HCT116 (cell line): ENCODE data around the gene MDFIC. TPM values are rescaled to one million over a fixed set of nuclear protein-coding genes. Genes with fewer than 3 reads are reported as not detected.

Source experiments
- ATAC-seq: fragments of 200-7000 bp; cut with Tn5 transposase; 2 replicates; pipeline ENCODE4 v1.9.1; 2020; ENCODE audit warnings: mild to moderate bottlenecking, moderate library complexity
- BruUV-seq: library from RNA; stranded (reverse); fragments of 400-500 nt; replicated peaks from 2 replicates; lab custom pipeline; 2021; lab: Mats Ljungman, UMichigan
- CTCF ChIA-PET: fragments of 300-600 bp; sonication (Branson Sonifier 250); formaldehyde crosslinking; loops from one replicate; lab custom pipeline; 2021; ENCODE audit warnings: antibody characterized with exemption; lab: Charles Lee
- POLR2A ChIA-PET: fragments of 300-600, 350-600 bp; sonication (Branson Sonifier 250); formaldehyde crosslinking; loops from one replicate; lab custom pipeline; 2021; ENCODE audit warnings: antibody characterized with exemption; lab: Charles Lee
- RAD21 ChIA-PET, 2 experiments: fragments of 300-600 bp; sonication (Branson Sonifier 250); formaldehyde crosslinking; loops; one replicate each; lab custom pipeline; 2023; ENCODE audit warnings: low total read pairs in 2 of 2; ENCODE audit not compliant: uncharacterized antibody in 2 of 2, unreplicated experiment in 2 of 2, low non-redundant PET in 1 of 2; lab: Charles Lee
- DNase-seq: peaks from one replicate; pipeline ENCODE4 v3.0.0-alpha.2; 2010; ENCODE audit warnings: low read depth, low spot score
- H2AFZ ChIP-seq: fragments of 200-600 bp; shearing (Covaris generic), sonication (generic); 2 replicates; pipeline ENCODE4 v1.6.1; 2017; ENCODE audit warnings: low read depth, mixed run types, mixed read lengths, antibody characterized with exemption, low read length; ENCODE audit not compliant: poor library complexity, severe bottlenecking
- H3K27ac ChIP-seq: 2 replicates; pipeline ENCODE4 v1.5.1; 2012; ENCODE audit warnings: low read depth, low read length
- H3K27me3 ChIP-seq: fragments of 200-600 bp; sonication (generic); 2 replicates; pipeline ENCODE4 v1.6.1; 2016; ENCODE audit warnings: mixed run types, low read length, mixed read lengths; ENCODE audit not compliant: insufficient read depth
- H3K36me3 ChIP-seq, 2 experiments: fragments of 200-500 bp in 1 of 2; fragments of 200-600 bp in 1 of 2; sonication (Bioruptor generic) in 1 of 2; sonication (generic) in 1 of 2; 2 replicates each; pipeline versions ENCODE4 v1.5.1 to v1.6.1; 2014 to 2016; ENCODE audit warnings: low read length in 2 of 2, inconsistent platforms in 1 of 2, mixed read lengths in 1 of 2, mixed run types in 1 of 2; ENCODE audit not compliant: insufficient read depth in 2 of 2, control insufficient read depth in 1 of 2
- H3K4me1 ChIP-seq, 2 experiments: fragments of 200-600 bp in 1 of 2; sonication (generic) in 1 of 2; 2 replicates each; pipeline versions ENCODE4 v1.5.1 to v1.6.1; 2012 to 2017; ENCODE audit warnings: low read length in 2 of 2, inconsistent platforms in 1 of 2, mild to moderate bottlenecking in 1 of 2, mixed read lengths in 1 of 2, mixed run types in 1 of 2, moderate library complexity in 1 of 2; ENCODE audit not compliant: insufficient read depth in 2 of 2, control insufficient read depth in 1 of 2
- H3K4me2 ChIP-seq: fragments of 200-600 bp; sonication (generic); 2 replicates; pipeline ENCODE4 v1.6.1; 2017; ENCODE audit warnings: mixed run types, low read length, mixed read lengths
- H3K4me3 ChIP-seq, 2 experiments: fragments of 200-600 bp in 1 of 2; sonication (generic) in 1 of 2; replicated peaks in 1 of 2; 2 replicates each; pipeline ENCODE4 v1.5.1; 2011 to 2016; ENCODE audit warnings: low read length in 2 of 2, control low read depth in 1 of 2, low read depth in 1 of 2, mild to moderate bottlenecking in 1 of 2, mixed read lengths in 1 of 2, mixed run types in 1 of 2
- H3K79me2 ChIP-seq: fragments of 200-600 bp; sonication (generic); 2 replicates; pipeline ENCODE4 v1.6.1; 2017; ENCODE audit warnings: mild to moderate bottlenecking, mixed run types, low read length, moderate library complexity, mixed read lengths; ENCODE audit not compliant: insufficient read depth
- H3K9ac ChIP-seq: fragments of 200-600 bp; sonication (generic); 2 replicates; pipeline ENCODE4 v1.6.1; 2016; ENCODE audit warnings: low read length, mixed read lengths
- H3K9me2 ChIP-seq: fragments of 200-600 bp; sonication (generic), shearing (Covaris generic); 2 replicates; pipeline ENCODE4 v1.6.1; 2017; ENCODE audit warnings: mixed run types, mild to moderate bottlenecking, moderate library complexity; ENCODE audit not compliant: insufficient read depth
- H3K9me3 ChIP-seq, 2 experiments: fragments of 200-500 bp in 1 of 2; fragments of 200-600 bp in 1 of 2; sonication (Bioruptor generic) in 1 of 2; sonication (generic) in 1 of 2; 2 replicates each; pipeline ENCODE4 v1.6.1; 2014 to 2017; ENCODE audit warnings: low read length in 2 of 2, mixed read lengths in 2 of 2, inconsistent platforms in 1 of 2, low read depth in 1 of 2, mild to moderate bottlenecking in 1 of 2, mixed run types in 1 of 2, moderate library complexity in 1 of 2; ENCODE audit not compliant: control insufficient read depth in 1 of 2, insufficient read depth in 1 of 2
- H4K20me1 ChIP-seq: fragments of 200-600 bp; sonication (generic), shearing (Covaris generic); 2 replicates; pipeline ENCODE4 v1.6.1; 2017; ENCODE audit warnings: mixed run types, mild to moderate bottlenecking, moderate library complexity; ENCODE audit not compliant: insufficient read depth
- ELF1 ChIP-seq: IDR thresholded peaks from 2 replicates; pipeline ENCODE4 v1.6.1; 2012; ENCODE audit warnings: low read depth, borderline replicate concordance
- EZH2 ChIP-seq: fragments of 200-600 bp; sonication (generic); IDR thresholded peaks from 2 replicates; pipeline ENCODE4 v1.6.1; 2017; ENCODE audit warnings: antibody characterized with exemption, mixed run types
- EZH2phosphoT487 ChIP-seq: fragments of 200-600 bp; IDR thresholded peaks from 2 replicates; pipeline ENCODE4 v1.6.1; 2018; ENCODE audit warnings: antibody characterized with exemption, borderline replicate concordance
- POLR2A ChIP-seq: IDR thresholded peaks from 2 replicates; pipeline ENCODE4 v1.7.0; 2011; ENCODE audit warnings: borderline replicate concordance; ENCODE audit not compliant: insufficient read depth, insufficient read length; ENCODE audit errors: extremely low read depth
- SIN3A ChIP-seq: IDR thresholded peaks from 2 replicates; pipeline ENCODE4 v1.6.1; 2012; ENCODE audit warnings: low read depth
- SP1 ChIP-seq: IDR thresholded peaks from 2 replicates; pipeline ENCODE4 v1.6.1; 2012; ENCODE audit warnings: low read depth
- SRF ChIP-seq: IDR thresholded peaks from 2 replicates; pipeline ENCODE4 v1.6.1; 2012; ENCODE audit warnings: low read depth
- TCF7L2 ChIP-seq: IDR thresholded peaks from 2 replicates; pipeline ENCODE4 v1.7.0; 2011; ENCODE audit warnings: borderline replicate concordance, inconsistent platforms; ENCODE audit not compliant: insufficient read depth, insufficient read length; ENCODE audit errors: extremely low read depth
- ZNF274 ChIP-seq: fragments of 200-500 bp; sonication (Bioruptor generic); IDR thresholded peaks from 2 replicates; pipeline ENCODE4 v1.6.1; 2014; ENCODE audit warnings: mild to moderate bottlenecking, low read depth, low read length, inconsistent platforms
- intact Hi-C: fragments of 100-400 bp; cut with micrococcal nuclease; formaldehyde crosslinking; loops from 2 replicates; pipeline ENCODE4 v1.10.0; 2022
- total RNA-seq: library from RNA; stranded (reverse); gene quantifications from one replicate; pipeline ENCODE4 v1.2.1, GENCODE V29; 2021; ENCODE audit not compliant: unreplicated experiment
- TF ChIP-seq, protein P1 (sequence below): IDR thresholded peaks from 2 replicates; pipeline ENCODE4 v1.6.1; 2012; ENCODE audit warnings: low read depth
- TF ChIP-seq, protein P2 (sequence below): IDR thresholded peaks from 2 replicates; pipeline ENCODE4 v1.6.1; 2012

Gene MDFIC
- total RNA-seq, 1 experiment from 2014 or later = 8.3 TPM

DNA sequence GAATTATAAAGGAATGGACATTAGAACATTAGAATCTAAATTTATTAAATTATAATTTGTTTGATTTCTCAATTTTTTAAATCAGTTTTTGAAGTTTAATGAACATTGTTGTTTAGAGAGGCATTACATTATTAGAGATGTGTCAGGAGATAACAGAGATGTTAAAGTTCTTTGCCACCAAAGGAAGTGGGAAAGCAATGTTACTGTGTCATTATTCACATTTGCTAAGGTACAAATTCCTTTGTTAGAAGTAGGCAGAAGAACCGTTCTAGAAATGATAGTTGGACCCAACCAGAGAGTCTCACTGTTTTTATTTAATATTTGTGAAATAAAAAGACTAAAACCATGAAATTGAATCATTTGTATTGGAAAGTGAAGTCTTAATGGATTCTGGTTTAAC is 92.9 kb downstream of the MDFIC start:
- no peak for ATAC-seq
- TF ChIP-seq, protein P1, sequence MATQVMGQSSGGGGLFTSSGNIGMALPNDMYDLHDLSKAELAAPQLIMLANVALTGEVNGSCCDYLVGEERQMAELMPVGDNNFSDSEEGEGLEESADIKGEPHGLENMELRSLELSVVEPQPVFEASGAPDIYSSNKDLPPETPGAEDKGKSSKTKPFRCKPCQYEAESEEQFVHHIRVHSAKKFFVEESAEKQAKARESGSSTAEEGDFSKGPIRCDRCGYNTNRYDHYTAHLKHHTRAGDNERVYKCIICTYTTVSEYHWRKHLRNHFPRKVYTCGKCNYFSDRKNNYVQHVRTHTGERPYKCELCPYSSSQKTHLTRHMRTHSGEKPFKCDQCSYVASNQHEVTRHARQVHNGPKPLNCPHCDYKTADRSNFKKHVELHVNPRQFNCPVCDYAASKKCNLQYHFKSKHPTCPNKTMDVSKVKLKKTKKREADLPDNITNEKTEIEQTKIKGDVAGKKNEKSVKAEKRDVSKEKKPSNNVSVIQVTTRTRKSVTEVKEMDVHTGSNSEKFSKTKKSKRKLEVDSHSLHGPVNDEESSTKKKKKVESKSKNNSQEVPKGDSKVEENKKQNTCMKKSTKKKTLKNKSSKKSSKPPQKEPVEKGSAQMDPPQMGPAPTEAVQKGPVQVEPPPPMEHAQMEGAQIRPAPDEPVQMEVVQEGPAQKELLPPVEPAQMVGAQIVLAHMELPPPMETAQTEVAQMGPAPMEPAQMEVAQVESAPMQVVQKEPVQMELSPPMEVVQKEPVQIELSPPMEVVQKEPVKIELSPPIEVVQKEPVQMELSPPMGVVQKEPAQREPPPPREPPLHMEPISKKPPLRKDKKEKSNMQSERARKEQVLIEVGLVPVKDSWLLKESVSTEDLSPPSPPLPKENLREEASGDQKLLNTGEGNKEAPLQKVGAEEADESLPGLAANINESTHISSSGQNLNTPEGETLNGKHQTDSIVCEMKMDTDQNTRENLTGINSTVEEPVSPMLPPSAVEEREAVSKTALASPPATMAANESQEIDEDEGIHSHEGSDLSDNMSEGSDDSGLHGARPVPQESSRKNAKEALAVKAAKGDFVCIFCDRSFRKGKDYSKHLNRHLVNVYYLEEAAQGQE = no peak
- no peak for TF ChIP-seq EZH2
- TF ChIP-seq SP1 = no peak
- TF ChIP-seq, protein P2, sequence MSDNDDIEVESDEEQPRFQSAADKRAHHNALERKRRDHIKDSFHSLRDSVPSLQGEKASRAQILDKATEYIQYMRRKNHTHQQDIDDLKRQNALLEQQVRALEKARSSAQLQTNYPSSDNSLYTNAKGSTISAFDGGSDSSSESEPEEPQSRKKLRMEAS = no peak
- no peak for TF ChIP-seq EZH2phosphoT487
- TF ChIP-seq ELF1 = no peak
- no peak for TF ChIP-seq TCF7L2
- TF ChIP-seq POLR2A = no peak
- no peak for TF ChIP-seq SRF
- no peak for TF ChIP-seq SIN3A
- no peak for TF ChIP-seq ZNF274
- RAD21 ChIA-PET = no interaction called here
- no peaks in the 10 kb centered on the region for H3K9me3 ChIP-seq
- H3K79me2 ChIP-seq = no peaks in the 10 kb centered on the region
- no peaks in the 10 kb centered on the region for H3K9me2 ChIP-seq
- no peaks in the 10 kb centered on the region for H3K27me3 ChIP-seq
- no TSS peak for BruUV-seq
- no peaks in the 10 kb centered on the region for H4K20me1 ChIP-seq
- H3K36me3 ChIP-seq = no peaks in the 10 kb centered on the region
- no peak overlapping the region for H3K9ac ChIP-seq
- no peak overlapping the region for H3K4me3 ChIP-seq
- H2AFZ ChIP-seq = no peak overlapping the region
- POLR2A ChIA-PET = no interaction called here
- CTCF ChIA-PET = no interaction called here
- H3K27ac ChIP-seq = no peak overlapping the region
- no peaks in the 10 kb centered on the region for H3K4me1 ChIP-seq
- intact Hi-C loops = no loop called here
- H3K4me2 ChIP-seq = no peak overlapping the region
- DNase-seq = no peak
